Right lobe of liver (tissue), 6 donors: ENCODE data around the gene PRDM12. TPM values are rescaled to one million over a fixed set of nuclear protein-coding genes. Genes with fewer than 3 reads are reported as not detected.

Experiments used
- ATAC-seq, 4 donors: fragments of 200-7000 bp; cut with Tn5 transposase; one replicate each; pipeline ENCODE4 v1.9.1; 2020; ENCODE audit warnings: mild to moderate bottlenecking in 4 of 4, moderate library complexity in 4 of 4
- DNase-seq, 3 donors: peaks; one replicate each; pipeline ENCODE4 v3.0.0-alpha.2; 2020
- H3K27ac ChIP-seq, 3 donors: fragments of 200-600 bp; one replicate each; pipeline ENCODE4 v1.8.0; 2022
- H3K27me3 ChIP-seq, 2 donors: fragments of 200-600 bp; one replicate each; pipeline ENCODE4 v1.8.0; 2022
- H3K36me3 ChIP-seq, 4 donors: fragments of 200-600 bp; sonication (generic) in 1 of 4; one replicate each; pipeline versions ENCODE4 v1.5.1 to v1.8.0; 2017 to 2022; ENCODE audit warnings: control low read depth in 1 of 4
- H3K4me1 ChIP-seq, 4 donors: fragments of 200-600 bp; sonication (generic) in 1 of 4; one replicate each; pipeline versions ENCODE4 v1.5.1 to v1.8.0; 2017 to 2022; ENCODE audit warnings: control low read depth in 1 of 4
- H3K4me3 ChIP-seq, 3 donors: fragments of 200-600 bp; one replicate each; pipeline ENCODE4 v1.8.0; 2022
- H3K9me3 ChIP-seq, 4 donors: fragments of 200-600 bp; sonication (generic) in 1 of 4; one replicate each; pipeline versions ENCODE4 v1.5.1 to v1.8.0; 2017 to 2022; ENCODE audit warnings: control low read depth in 1 of 4
- POLR2A ChIP-seq: fragments of 450-650 bp; IDR thresholded peaks from one replicate; pipeline ENCODE4 v1.6.1; 2017; ENCODE audit warnings: antibody characterized with exemption, mild to moderate bottlenecking
- WGBS: methylation state at CpG from one replicate; pipeline ENCODE4 v1.1.6; 2018; ENCODE audit warnings: low coverage, low lambda C conversion rate; ENCODE audit not compliant: insufficient coverage; ENCODE audit errors: missing lambda C conversion rate; 5-methylcytosine and 5-hydroxymethylcytosine counted together
- intact Hi-C, 2 donors: fragments of 100-400 bp; cut with DNase I; formaldehyde crosslinking; loops; one replicate each; pipeline versions ENCODE4 v1.11.2 to v1.14.1; 2022
- microRNA-seq, 2 donors: library from miRNA; unstranded; fragments of <30 nt; microRNA quantifications; one replicate each; pipeline ENCODE4, GENCODE V29; 2019 to 2020
- small RNA-seq, 2 experiments: library from RNA; depleted of rRNA; stranded (forward); fragments of <200 nt; gene quantifications; one replicate each; pipeline ENCODE3, GENCODE V24; 2016
- total RNA-seq, 6 experiments: library from RNA; depleted of rRNA in 2 of 6; stranded (reverse); fragments of >200 nt in 2 of 6; fragmentation: NEBNext Ultra II Directional in 3 of 6; extraction: Animal tissue kit (Norgen Biotek cat#: 25700) in 3 of 6; gene quantifications; one replicate each; pipeline versions ENCODE4 v1.1.0 to v1.2.4, GENCODE V29; 2016 to 2023
- TF ChIP-seq, protein P1 (sequence below), 4 donors: fragments of 200-600 bp in 3 of 4; fragments of 450-650 bp in 1 of 4; IDR thresholded peaks; one replicate each; pipeline versions ENCODE4 v1.5.1 to v1.8.0; 2016 to 2022; ENCODE audit warnings: antibody characterized with exemption in 4 of 4, mild to moderate bottlenecking in 2 of 4
- donor health status: DM: no; HTN: yes; CAD: no.
- donor health status: DM: no; HTN: no; CAD: no.
- donor health status: DM: no; HTN: no; CAD: no.
- donor health status: DM: no; HTN: yes; CAD: no.
- donor health status: DM: no; HTN: yes; CAD: no.

Gene PRDM12
- total RNA-seq, 6 experiments from 2014 or later: 0.15 TPM; not detected in 5

DNA sequence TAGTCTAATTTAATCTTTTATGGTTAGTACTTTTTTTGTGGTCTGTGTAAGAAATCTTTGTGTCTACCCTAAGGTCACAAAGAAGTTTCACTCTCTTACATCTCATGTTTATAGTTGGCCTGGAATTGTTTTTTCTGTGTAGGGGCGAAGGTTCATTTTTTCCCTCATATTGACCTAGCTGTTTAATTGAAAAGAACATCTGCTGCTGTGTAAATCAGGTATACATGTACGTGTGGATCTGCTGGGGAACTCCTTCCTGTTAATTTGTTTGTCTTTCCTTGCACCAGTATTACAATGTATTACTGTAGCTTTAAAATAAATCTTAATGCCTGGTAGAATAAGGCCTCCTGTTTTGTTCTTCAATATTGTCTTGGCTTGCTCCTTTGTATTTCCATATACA, 67.0 kb downstream of the PRDM12 start:
- Histone ChIP-seq H3K36me3 (no peaks in the 10 kb centered on the region), H3K27ac (no peak overlapping the region), H3K4me3 (no peak overlapping the region), H3K9me3 (no peaks in the 10 kb centered on the region), H3K27me3 (no peaks in the 10 kb centered on the region), H3K4me1 (peaks cover 0 to 17% (median 0%) of the 10 kb centered on the region in 4 donors)
- intact Hi-C loops: no loop called here
- DNase-seq (no peak), ATAC-seq (peak; percentile 32 to 65 (median 50))
- TF ChIP-seq, protein P1, sequence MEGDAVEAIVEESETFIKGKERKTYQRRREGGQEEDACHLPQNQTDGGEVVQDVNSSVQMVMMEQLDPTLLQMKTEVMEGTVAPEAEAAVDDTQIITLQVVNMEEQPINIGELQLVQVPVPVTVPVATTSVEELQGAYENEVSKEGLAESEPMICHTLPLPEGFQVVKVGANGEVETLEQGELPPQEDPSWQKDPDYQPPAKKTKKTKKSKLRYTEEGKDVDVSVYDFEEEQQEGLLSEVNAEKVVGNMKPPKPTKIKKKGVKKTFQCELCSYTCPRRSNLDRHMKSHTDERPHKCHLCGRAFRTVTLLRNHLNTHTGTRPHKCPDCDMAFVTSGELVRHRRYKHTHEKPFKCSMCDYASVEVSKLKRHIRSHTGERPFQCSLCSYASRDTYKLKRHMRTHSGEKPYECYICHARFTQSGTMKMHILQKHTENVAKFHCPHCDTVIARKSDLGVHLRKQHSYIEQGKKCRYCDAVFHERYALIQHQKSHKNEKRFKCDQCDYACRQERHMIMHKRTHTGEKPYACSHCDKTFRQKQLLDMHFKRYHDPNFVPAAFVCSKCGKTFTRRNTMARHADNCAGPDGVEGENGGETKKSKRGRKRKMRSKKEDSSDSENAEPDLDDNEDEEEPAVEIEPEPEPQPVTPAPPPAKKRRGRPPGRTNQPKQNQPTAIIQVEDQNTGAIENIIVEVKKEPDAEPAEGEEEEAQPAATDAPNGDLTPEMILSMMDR (IDR thresholded peaks at IDR 0.05): no peak
- no peak for TF ChIP-seq POLR2A
- 26% methylated on average over 2 of the region's 2 CpGs for WGBS

DNA sequence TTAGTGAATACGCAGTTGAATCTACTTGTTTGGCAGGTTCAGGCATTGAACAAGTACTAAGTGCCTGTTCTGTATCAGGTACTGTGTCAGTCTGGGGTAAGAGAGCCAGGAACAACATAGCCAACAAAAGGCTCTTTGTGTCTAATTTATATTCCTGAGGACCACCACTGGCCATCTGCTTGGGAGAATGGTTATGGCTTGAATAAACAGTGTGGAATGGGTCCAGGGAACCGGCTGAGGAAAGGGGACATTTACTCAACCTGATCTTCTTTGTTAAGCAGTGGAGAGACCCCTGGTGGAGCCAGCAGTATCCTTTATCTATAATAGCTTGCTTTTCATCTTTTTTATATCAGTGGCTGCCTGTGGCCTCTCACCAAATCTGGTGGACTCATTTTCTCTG, 67.7 kb downstream of the PRDM12 start:
- Histone ChIP-seq H3K27ac (no peak overlapping the region), H3K4me3 (no peak overlapping the region), H3K27me3 (no peaks in the 10 kb centered on the region), H3K4me1 (peaks cover 0 to 17% (median 0%) of the 10 kb centered on the region in 4 donors), H3K9me3 (no peaks in the 10 kb centered on the region), H3K36me3 (no peaks in the 10 kb centered on the region)
- no peak for ATAC-seq
- TF ChIP-seq, protein P1 (IDR thresholded peaks at IDR 0.05): no peak
- no peak for TF ChIP-seq POLR2A
- WGBS: 50% methylated on average over 2 of the region's 2 CpGs
- intact Hi-C loops: no loop called here
- no peak for DNase-seq

Small RNA genes lying within 50 kb of the gene (microRNA-seq; reads per million reads assigned to microRNA genes)
- 0 reads per million in 2 donors for gene MIR6856

Small RNA genes lying within 50 kb of the gene (small RNA-seq; reads per million reads assigned to genes)
- 0 reads per million in 2 experiments for gene AL359092.1
- gene MIR6856: 0 reads per million in 2 experiments

Other genes starting within 250 kb of the PRDM12 start
- 1,000 to 10,000 TPM in 3 of 6 experiments, 100 to 1,000 TPM in 3; 437 to 1,278 (median 1,014) TPM for gene ASS1, start 219.6 kb upstream of the PRDM12 start, total RNA-seq
- 10 to 100 TPM; 21.3 to 35.7 (median 25.2) TPM for gene FUBP3, start 85.0 kb upstream of the PRDM12 start, total RNA-seq
- 10 to 100 TPM in 5 of 6 experiments, 1 to 10 TPM in 1; 9.3 to 15.9 (median 13.3) TPM for gene EXOSC2, start 29.2 kb downstream of the PRDM12 start, total RNA-seq
- gene ABL1, start 170.7 kb downstream of the PRDM12 start, total RNA-seq: 10 to 100 TPM; 17.0 to 25.8 (median 18.8) TPM
- 1 to 10 TPM in 1 of 6 experiments, not detected in 5; 3.3 TPM for gene QRFP, start 232.2 kb downstream of the PRDM12 start, total RNA-seq